A549 (cell line): ENCODE data around the gene PARP15. TPM values are rescaled to one million over a fixed set of nuclear protein-coding genes. Genes with fewer than 3 reads are reported as not detected.

Experiments used
- ATAC-seq, 2 experiments: fragments of 200-7000 bp in 1 of 2; fragments of >200 bp in 1 of 2; cut with Nextera tagmentation in 1 of 2; cut with Tn5 transposase in 1 of 2; 3 replicates each; pipeline versions ENCODE4 v1.8.0 to v1.9.1; 2018 to 2020; ENCODE audit warnings: mild to moderate bottlenecking in 1 of 2, moderate library complexity in 1 of 2
- CTCF ChIA-PET: fragments of 300-600 bp; sonication (Branson Sonifier 250); formaldehyde crosslinking; extraction: SDS; loops from one replicate; lab custom pipeline; 2021; ENCODE audit warnings: antibody characterized with exemption, inconsistent platforms; lab: Yijun Ruan, JAX
- POLR2A ChIA-PET: fragments of 350-600 bp; formaldehyde crosslinking; extraction: SDS; loops from one replicate; lab custom pipeline; 2021; ENCODE audit warnings: antibody characterized with exemption, inconsistent platforms; lab: Yijun Ruan, JAX
- DNase-seq, 2 experiments: peaks; one replicate each; pipeline versions ENCODE4 v3.0.0 to v3.0.0-alpha.2; 2011 to 2016; ENCODE audit warnings: low read depth in 1 of 2, low spot score in 1 of 2
- FAIRE-seq: peaks from 2 replicates; lab custom pipeline; 2011; peaks lifted over from hg19 to GRCh38; lab: Jason Lieb, UNC
- H3K27ac ChIP-seq, 2 experiments: fragments of >200 bp; sonication (Bioruptor Twin); formaldehyde crosslinking; 3 replicates each; pipeline ENCODE4 v1.5.1; 2016 to 2017
- H3K4me1 ChIP-seq: fragments of >200 bp; sonication (Bioruptor Twin); formaldehyde crosslinking; 3 replicates; pipeline ENCODE4 v1.6.1; 2016
- H3K4me2 ChIP-seq: fragments of >200 bp; sonication (Bioruptor Twin); formaldehyde crosslinking; 3 replicates; pipeline ENCODE4 v1.6.1; 2016
- H3K4me3 ChIP-seq: fragments of >200 bp; sonication (Bioruptor Twin); formaldehyde crosslinking; 3 replicates; pipeline ENCODE4 v1.5.1; 2016
- H3K9me3 ChIP-seq: fragments of >200 bp; sonication (Bioruptor Twin); formaldehyde crosslinking; 3 replicates; pipeline ENCODE4 v1.6.1; 2016
- BHLHE40 ChIP-seq: IDR thresholded peaks from 2 replicates; pipeline ENCODE4 v1.6.1; 2012; ENCODE audit warnings: low read depth, low read length, inconsistent platforms
- ESRRA ChIP-seq: fragments of 150-350 bp; IDR thresholded peaks from 2 replicates; pipeline ENCODE4 v1.6.1; 2014; ENCODE audit warnings: mild to moderate bottlenecking, low read length, borderline replicate concordance
- GATA3 ChIP-seq: IDR thresholded peaks from 2 replicates; pipeline ENCODE4 v1.6.1; 2012; ENCODE audit warnings: borderline replicate concordance
- HDAC2 ChIP-seq: fragments of 200-600 bp; sonication (generic); IDR thresholded peaks from 2 replicates; pipeline ENCODE4 v1.6.1; 2016
- JUN ChIP-seq, 2 experiments: fragments of >200 bp; sonication (Bioruptor Twin); formaldehyde crosslinking; IDR thresholded peaks; 2 replicates in 1 of 2; 3 replicates in 1 of 2; pipeline ENCODE4 v1.6.1; 2016 to 2017
- JUNB ChIP-seq: fragments of >200 bp; sonication (Bioruptor Twin); formaldehyde crosslinking; IDR thresholded peaks from 2 replicates; pipeline ENCODE4 v1.6.1; 2016
- KDM1A ChIP-seq: fragments of 200-600 bp; sonication (generic); IDR thresholded peaks from 2 replicates; pipeline ENCODE4 v1.6.1; 2016; ENCODE audit warnings: low read depth, mild to moderate bottlenecking
- KDM5A ChIP-seq: fragments of 200-600 bp; sonication (generic); IDR thresholded peaks from 2 replicates; pipeline ENCODE4 v1.6.1; 2016; ENCODE audit warnings: antibody characterized with exemption, mild to moderate bottlenecking
- NR3C1 ChIP-seq: fragments of >200 bp; sonication (Bioruptor Twin); formaldehyde crosslinking; IDR thresholded peaks from 3 replicates; pipeline ENCODE4 v1.6.1; 2017
- PHF8 ChIP-seq: fragments of 200-600 bp; sonication (generic); IDR thresholded peaks from 2 replicates; pipeline ENCODE4 v1.6.1; 2016; ENCODE audit warnings: low read depth, mild to moderate bottlenecking, antibody characterized with exemption, moderate library complexity, borderline replicate concordance
- POLR2A ChIP-seq: IDR thresholded peaks from 2 replicates; pipeline ENCODE4 v1.6.1; 2012; ENCODE audit warnings: mild to moderate bottlenecking, low read length
- RAD21 ChIP-seq, 2 experiments: fragments of >200 bp in 1 of 2; sonication (Bioruptor Twin) in 1 of 2; formaldehyde crosslinking in 1 of 2; IDR thresholded peaks in 1 of 2; conservative IDR thresholded peaks in 1 of 2; 2 replicates in 1 of 2; 3 replicates in 1 of 2; pipeline ENCODE4 v1.6.1; 2012 to 2018; ENCODE audit warnings: inconsistent platforms in 1 of 2
- RCOR1 ChIP-seq: fragments of 150-350 bp; IDR thresholded peaks from 2 replicates; pipeline ENCODE4 v1.6.1; 2014; ENCODE audit warnings: antibody characterized with exemption, low read length, low read depth
- RFX5 ChIP-seq: fragments of 450-650 bp; IDR thresholded peaks from 2 replicates; pipeline ENCODE4 v1.7.1; 2014; ENCODE audit warnings: antibody characterized with exemption, mild to moderate bottlenecking, moderate library complexity
- TP53 ChIP-seq: fragments of 250-450 bp; sonication (Bioruptor Pico); IDR thresholded peaks from 2 replicates; pipeline ENCODE4 v1.5.0; 2021; ENCODE audit warnings: mild to moderate bottlenecking, moderate library complexity
- ZC3H11A ChIP-seq: fragments of 450-650 bp; IDR thresholded peaks from 2 replicates; pipeline ENCODE4 v1.6.1; 2014; ENCODE audit warnings: antibody characterized with exemption, mild to moderate bottlenecking
- ZNF302 ChIP-seq: fragments of 250-450 bp; sonication (Bioruptor Pico); IDR thresholded peaks from 2 replicates; pipeline ENCODE4 v1.9.0; 2021; ENCODE audit warnings: inconsistent platforms, mild to moderate bottlenecking, moderate library complexity
- WGBS: methylation state at CpG from one replicate; pipeline ENCODE4 v1.1.6; 2017; ENCODE audit errors: missing lambda C conversion rate; 5-methylcytosine and 5-hydroxymethylcytosine counted together
- polyA plus RNA-seq, 4 experiments: library from polyadenylated mRNA; depleted of rRNA in 3 of 4; stranded (reverse); fragments of >200 nt; fragmentation: RNase III in 1 of 4; extraction: RNeasy Plus Mini Kit Qiagen cat#74134 plus additional on column Dnase treatment in 1 of 4; gene quantifications; 2 replicates in 3 of 4; 3 replicates in 1 of 4; pipeline ENCODE4 v1.2.3, GENCODE V29; 2011 to 2017
- TF ChIP-seq, protein P1 (sequence below): IDR thresholded peaks from 2 replicates; pipeline ENCODE4 v1.6.1; 2012; ENCODE audit warnings: low read depth, borderline replicate concordance
- TF ChIP-seq, protein P2 (sequence below): IDR thresholded peaks from 2 replicates; pipeline ENCODE4 v1.6.1; 2012
- TF ChIP-seq, protein P3 (sequence below): fragments of 200-600 bp; sonication (generic); IDR thresholded peaks from 2 replicates; pipeline ENCODE4 v1.6.1; 2016; ENCODE audit warnings: antibody characterized with exemption, mild to moderate bottlenecking, moderate library complexity
- TF ChIP-seq, protein P4 (sequence below): fragments of >200 bp; sonication (Bioruptor Twin); formaldehyde crosslinking; IDR thresholded peaks from 2 replicates; pipeline ENCODE4 v1.6.1; 2016

Gene PARP15
- polyA plus RNA-seq, 2 of the 4 experiments (the other 2 are of a cell fraction) = 0.05 TPM; not detected in 1

DNA sequence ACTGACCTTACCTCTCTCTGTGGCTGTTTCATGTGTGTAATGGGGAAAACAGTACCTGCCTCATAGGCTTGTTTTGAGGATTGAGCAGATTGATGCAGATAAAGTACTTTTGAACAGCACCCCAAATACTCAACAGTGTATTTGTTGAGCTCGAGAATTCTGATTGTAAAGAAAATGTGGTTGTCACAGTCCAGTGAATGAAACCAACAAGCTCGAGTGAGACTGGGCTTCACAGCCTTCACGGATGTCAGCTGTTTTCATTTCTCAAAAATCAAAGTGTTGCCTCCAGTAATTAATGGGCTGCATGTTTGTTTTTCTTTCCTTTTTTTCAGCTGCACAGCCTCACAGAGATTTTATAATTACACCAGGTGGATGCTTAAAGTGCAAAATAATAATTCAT, 43.7 kb downstream of the PARP15 start:
- 19% methylated on average over 3 of the region's 3 CpGs for WGBS
- FAIRE-seq = no peak
- POLR2A ChIA-PET = no interaction called here
- no peak for ATAC-seq
- Histone ChIP-seq H3K4me1 (no peaks in the 10 kb centered on the region), H3K4me3 (no peak overlapping the region), H3K4me2 (no peak overlapping the region), H3K27ac (no peak overlapping the region), H3K9me3 (no peaks in the 10 kb centered on the region)
- CTCF ChIA-PET = interaction anchor here (0.9 to 1.2 kb wide), 3 partner anchors 8 to 60 kb away, joined by 3 to 4 read pairs (median 3); no protein-coding TSS in a partner anchor
- DNase-seq = no peak
- TF ChIP-seq RCOR1 = no peak
- TF ChIP-seq, protein P1, sequence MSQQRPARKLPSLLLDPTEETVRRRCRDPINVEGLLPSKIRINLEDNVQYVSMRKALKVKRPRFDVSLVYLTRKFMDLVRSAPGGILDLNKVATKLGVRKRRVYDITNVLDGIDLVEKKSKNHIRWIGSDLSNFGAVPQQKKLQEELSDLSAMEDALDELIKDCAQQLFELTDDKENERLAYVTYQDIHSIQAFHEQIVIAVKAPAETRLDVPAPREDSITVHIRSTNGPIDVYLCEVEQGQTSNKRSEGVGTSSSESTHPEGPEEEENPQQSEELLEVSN = no peak

DNA sequence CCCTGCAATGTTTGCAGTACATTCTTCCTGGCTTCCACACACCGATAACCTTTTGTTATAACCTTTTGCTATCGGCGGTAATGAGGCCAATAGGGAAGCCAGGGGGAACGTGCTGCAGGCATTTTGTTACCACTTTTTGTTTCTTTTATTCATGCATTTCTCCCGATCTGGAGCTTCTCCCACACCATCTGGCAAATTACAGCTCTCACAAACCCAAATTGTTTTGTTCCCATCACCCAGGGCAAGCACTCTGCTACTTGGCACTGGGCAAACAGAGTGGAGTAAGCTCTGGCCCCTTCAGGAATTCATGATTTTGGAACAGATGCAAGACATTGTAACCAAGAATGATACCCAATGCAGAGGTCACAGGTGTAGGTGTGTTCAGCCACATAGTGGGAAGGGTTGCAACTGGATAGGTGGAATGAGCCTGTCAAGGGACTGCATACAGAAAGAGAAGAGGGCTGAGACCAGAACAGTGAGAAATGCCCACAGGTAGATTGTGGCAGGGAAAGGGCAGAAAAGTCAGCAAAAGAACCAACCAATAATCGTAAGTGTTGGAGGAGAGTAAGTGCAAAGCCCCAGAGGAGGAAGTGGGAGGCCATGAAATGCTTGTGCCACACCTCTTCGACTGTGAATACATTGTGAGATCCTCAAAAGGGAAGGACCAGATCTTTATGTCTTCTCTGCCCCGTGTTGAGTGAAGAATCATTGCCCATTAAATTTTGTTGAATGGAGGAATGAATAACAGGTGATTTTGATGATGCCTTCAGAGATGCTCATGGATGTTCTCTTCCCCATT, 45.8 kb downstream of the PARP15 start:
- 43% methylated on average over 8 of the region's 8 CpGs for WGBS
- ATAC-seq (no peak), FAIRE-seq (no peak), DNase-seq (no peak)
- ChIA-PET CTCF (interaction anchor here (1.3 to 2.4 kb wide), 2 partner anchors 55 to 56 kb away, joined by 3 to 8 read pairs; no protein-coding TSS in a partner anchor), POLR2A (no interaction called here)
- no peak overlapping the region for H3K4me2 ChIP-seq
- no peak overlapping the region for H3K4me3 ChIP-seq
- no peaks in the 10 kb centered on the region for H3K4me1 ChIP-seq
- TF ChIP-seq HDAC2 = no peak
- TF ChIP-seq JUN (IDR thresholded peaks at IDR 0.05) = no peak
- TF ChIP-seq, protein P1 = no peak
- TF ChIP-seq BHLHE40 = no peak
- TF ChIP-seq, protein P2, sequence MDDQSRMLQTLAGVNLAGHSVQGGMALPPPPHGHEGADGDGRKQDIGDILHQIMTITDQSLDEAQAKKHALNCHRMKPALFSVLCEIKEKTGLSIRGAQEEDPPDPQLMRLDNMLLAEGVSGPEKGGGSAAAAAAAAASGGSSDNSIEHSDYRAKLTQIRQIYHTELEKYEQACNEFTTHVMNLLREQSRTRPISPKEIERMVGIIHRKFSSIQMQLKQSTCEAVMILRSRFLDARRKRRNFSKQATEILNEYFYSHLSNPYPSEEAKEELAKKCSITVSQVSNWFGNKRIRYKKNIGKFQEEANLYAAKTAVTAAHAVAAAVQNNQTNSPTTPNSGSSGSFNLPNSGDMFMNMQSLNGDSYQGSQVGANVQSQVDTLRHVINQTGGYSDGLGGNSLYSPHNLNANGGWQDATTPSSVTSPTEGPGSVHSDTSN = no peak
- no peak for TF ChIP-seq ESRRA
- TF ChIP-seq ZNF302 = no peak
- TF ChIP-seq PHF8 = no peak
- TF ChIP-seq TP53 (CRISPR knock-in tag) = no peak
- TF ChIP-seq KDM5A = no peak
- TF ChIP-seq, protein P3, sequence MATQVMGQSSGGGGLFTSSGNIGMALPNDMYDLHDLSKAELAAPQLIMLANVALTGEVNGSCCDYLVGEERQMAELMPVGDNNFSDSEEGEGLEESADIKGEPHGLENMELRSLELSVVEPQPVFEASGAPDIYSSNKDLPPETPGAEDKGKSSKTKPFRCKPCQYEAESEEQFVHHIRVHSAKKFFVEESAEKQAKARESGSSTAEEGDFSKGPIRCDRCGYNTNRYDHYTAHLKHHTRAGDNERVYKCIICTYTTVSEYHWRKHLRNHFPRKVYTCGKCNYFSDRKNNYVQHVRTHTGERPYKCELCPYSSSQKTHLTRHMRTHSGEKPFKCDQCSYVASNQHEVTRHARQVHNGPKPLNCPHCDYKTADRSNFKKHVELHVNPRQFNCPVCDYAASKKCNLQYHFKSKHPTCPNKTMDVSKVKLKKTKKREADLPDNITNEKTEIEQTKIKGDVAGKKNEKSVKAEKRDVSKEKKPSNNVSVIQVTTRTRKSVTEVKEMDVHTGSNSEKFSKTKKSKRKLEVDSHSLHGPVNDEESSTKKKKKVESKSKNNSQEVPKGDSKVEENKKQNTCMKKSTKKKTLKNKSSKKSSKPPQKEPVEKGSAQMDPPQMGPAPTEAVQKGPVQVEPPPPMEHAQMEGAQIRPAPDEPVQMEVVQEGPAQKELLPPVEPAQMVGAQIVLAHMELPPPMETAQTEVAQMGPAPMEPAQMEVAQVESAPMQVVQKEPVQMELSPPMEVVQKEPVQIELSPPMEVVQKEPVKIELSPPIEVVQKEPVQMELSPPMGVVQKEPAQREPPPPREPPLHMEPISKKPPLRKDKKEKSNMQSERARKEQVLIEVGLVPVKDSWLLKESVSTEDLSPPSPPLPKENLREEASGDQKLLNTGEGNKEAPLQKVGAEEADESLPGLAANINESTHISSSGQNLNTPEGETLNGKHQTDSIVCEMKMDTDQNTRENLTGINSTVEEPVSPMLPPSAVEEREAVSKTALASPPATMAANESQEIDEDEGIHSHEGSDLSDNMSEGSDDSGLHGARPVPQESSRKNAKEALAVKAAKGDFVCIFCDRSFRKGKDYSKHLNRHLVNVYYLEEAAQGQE = no peak
- TF ChIP-seq RFX5 = no peak
- no peak overlapping the region for H3K27ac ChIP-seq
- no peaks in the 10 kb centered on the region for H3K9me3 ChIP-seq

DNA sequence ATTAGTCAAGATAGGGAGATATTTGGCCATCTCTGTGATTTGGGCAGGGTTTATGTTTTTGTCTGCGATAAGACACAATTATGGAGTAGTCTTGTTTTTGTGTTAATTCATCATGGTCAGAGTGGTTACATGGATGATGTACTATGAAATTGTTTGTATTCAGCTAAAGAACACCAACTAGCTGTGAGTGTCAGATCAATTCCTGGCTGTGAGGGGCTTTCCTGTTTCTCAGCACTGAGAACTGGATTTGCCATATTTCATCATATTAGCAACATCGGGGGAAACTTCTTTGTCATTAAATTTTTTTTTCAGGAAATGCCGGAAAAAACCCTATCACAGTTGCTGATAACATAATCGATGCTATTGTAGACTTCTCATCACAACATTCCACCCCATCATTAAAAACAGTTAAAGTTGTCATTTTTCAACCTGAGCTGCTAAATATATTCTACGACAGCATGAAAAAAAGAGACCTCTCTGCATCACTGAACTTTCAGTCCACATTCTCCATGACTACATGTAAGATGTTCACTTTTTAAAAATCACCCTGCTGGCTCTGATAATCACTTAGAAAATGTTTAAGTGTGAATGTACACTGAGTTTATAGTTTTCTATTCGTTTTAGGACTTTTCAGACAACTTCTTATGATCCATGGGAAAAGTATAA, 49.2 kb downstream of the PARP15 start:
- no peak for FAIRE-seq
- TF ChIP-seq KDM1A (no peak), RAD21 (conservative IDR thresholded peaks at IDR 0.05 in 1 of 2, IDR thresholded peaks at IDR 0.05 in 1 of 2) (no peak), POLR2A (no peak), NR3C1 (no peak), ZC3H11A (no peak), GATA3 (no peak), JUNB (no peak)
- TF ChIP-seq, protein P4, sequence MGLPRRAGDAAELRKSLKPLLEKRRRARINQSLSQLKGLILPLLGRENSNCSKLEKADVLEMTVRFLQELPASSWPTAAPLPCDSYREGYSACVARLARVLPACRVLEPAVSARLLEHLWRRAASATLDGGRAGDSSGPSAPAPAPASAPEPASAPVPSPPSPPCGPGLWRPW = no peak
- TF ChIP-seq, all 56 proteins: peak for 0
- ChIA-PET CTCF (no interaction called here), POLR2A (no interaction called here)
- ATAC-seq (no peak), DNase-seq (no peak)
- Histone ChIP-seq H3K27ac (no peak overlapping the region), H3K4me3 (no peak overlapping the region), H3K4me2 (no peak overlapping the region), H3K9me3 (no peaks in the 10 kb centered on the region), H3K4me1 (no peaks in the 10 kb centered on the region)
- WGBS = 52% methylated on average over 6 of the region's 6 CpGs
